ENCODE data around the gene MRPL18.
A peak's percentile ranks its signal among the peaks of the same experiment; 100 is the strongest.
"Not testable (repeated sequence)": the region's sequence is repeated elsewhere in the genome, so short reads cannot be mapped to it uniquely, and the experiment has no call there.

The MRPL18 gene

GRCh38 chr6:159772196-159772595 is 18.1 kb upstream of the MRPL18 start:
- DNase-seq (ENCODE audit: low read depth in 2 of 2): no peak

GRCh38 chr6:159777240-159777904 is 12.9 kb upstream of the MRPL18 start:
- no peak for DNase-seq (ENCODE audit: low read depth in 2 of 2)

GRCh38 chr6:159778131-159778530 is 12.1 kb upstream of the MRPL18 start:
- no peak for DNase-seq (ENCODE audit: low read depth in 2 of 2)

- no peak for DNase-seq (ENCODE audit: low read depth in 2 of 2)
These were observed 11.6 kb upstream of the MRPL18 start for GRCh38 chr6:159778542-159779103.

- DNase-seq (ENCODE audit: low read depth in 2 of 2): no peak
These were observed 2.0 kb upstream of the MRPL18 start for GRCh38 chr6:159788276-159788675.

GRCh38 chr6:159788753-159789376 is 1.4 kb upstream of the MRPL18 start:
- peak; percentile 8 to 9 for DNase-seq (ENCODE audit: low read depth in 2 of 2)

GRCh38 chr6:159789377-159790148 is 704 bp upstream of the MRPL18 start, which contains the start of gene TCP1:
TSS of gene TCP1 (minus strand) at chr6:159789602. CDS start at chr6:159789468, 134 bp downstream.
- peak; percentile 96 to 99 for DNase-seq (ENCODE audit: low read depth in 2 of 2)

GRCh38 chr6:159790956-159791598 is 810 bp downstream of the MRPL18 start:
- DNase-seq (ENCODE audit: low read depth in 2 of 2): no peak

GRCh38 chr6:159794976-159795375 is 4.7 kb downstream of the MRPL18 start:
- not testable (repeated sequence) for DNase-seq (ENCODE audit: low read depth in 2 of 2)

- DNase-seq (ENCODE audit: low read depth in 2 of 2): no peak
These were observed 7.3 kb downstream of the MRPL18 start for GRCh38 chr6:159797554-159797953.

- DNase-seq (ENCODE audit: low read depth in 2 of 2): no peak
These were observed 10.0 kb downstream of the MRPL18 start, which contains the start of gene PNLDC1 for GRCh38 chr6:159800141-159800865. TSS of gene PNLDC1 (plus strand) at chr6:159800276. CDS start at chr6:159800308, 32 bp downstream.

GRCh38 chr6:159801935-159802334 is 11.7 kb downstream of the MRPL18 start:
- no peak for DNase-seq (ENCODE audit: low read depth in 2 of 2)

GRCh38 chr6:159804504-159804903 is 14.2 kb downstream of the MRPL18 start:
- DNase-seq (ENCODE audit: low read depth in 2 of 2): no peak

GRCh38 chr6:159805440-159806020 is 15.3 kb downstream of the MRPL18 start:
- DNase-seq (ENCODE audit: low read depth in 2 of 2): no peak

- no peak for DNase-seq (ENCODE audit: low read depth in 2 of 2)
These were observed 15.8 kb downstream of the MRPL18 start for GRCh38 chr6:159806021-159806458.

- no peak for DNase-seq (ENCODE audit: low read depth in 2 of 2)
These were observed 17.0 kb downstream of the MRPL18 start for GRCh38 chr6:159807150-159807858.

- DNase-seq (ENCODE audit: low read depth in 2 of 2): no peak
These were observed 18.4 kb downstream of the MRPL18 start for GRCh38 chr6:159808647-159809046.

- DNase-seq (ENCODE audit: low read depth in 2 of 2): no peak
These were observed 18.9 kb downstream of the MRPL18 start for GRCh38 chr6:159809149-159809548.

GRCh38 chr6:159813781-159814180 is 23.5 kb downstream of the MRPL18 start:
- no peak for DNase-seq (ENCODE audit: low read depth in 2 of 2)

- DNase-seq (ENCODE audit: low read depth in 2 of 2): no peak
These were observed 25.1 kb downstream of the MRPL18 start for GRCh38 chr6:159815410-159815809.

All from stimulated activated CD8-positive, alpha-beta memory T cell treated with anti-CD3 and anti-CD28 coated beads, Interleukin-2, amount 100 ng/mL, for 48 hours (primary cell).